Astrocyte (in vitro differentiated cells and primary cell): ENCODE measurements around the gene SEMA3G. TPM values are rescaled to one million over a fixed set of nuclear protein-coding genes. Genes with fewer than 3 reads are reported as not detected.

Experiments
- DNase-seq: peaks from one replicate; pipeline ENCODE4 v3.0.0-alpha.2; 2010; ENCODE audit warnings: low read depth
- FAIRE-seq: peaks from 2 replicates; lab custom pipeline; 2011; peaks lifted over from hg19 to GRCh38; lab: Jason Lieb, UNC
- H2AFZ ChIP-seq: 2 replicates; pipeline ENCODE4 v1.6.0; 2012; ENCODE audit warnings: low read depth, low read length, inconsistent platforms
- H3K27ac ChIP-seq: 2 replicates; pipeline ENCODE4 v1.5.1; 2011; ENCODE audit warnings: low read depth, low read length, inconsistent platforms
- H3K27me3 ChIP-seq: 2 replicates; pipeline ENCODE4 v1.6.0; 2011; ENCODE audit warnings: low read length, inconsistent platforms; ENCODE audit not compliant: insufficient read depth
- H3K36me3 ChIP-seq: 2 replicates; pipeline ENCODE4 v1.5.1; 2011; ENCODE audit warnings: low read length, inconsistent platforms; ENCODE audit not compliant: insufficient read depth
- H3K4me1 ChIP-seq: 2 replicates; pipeline ENCODE4 v1.5.1; 2011; ENCODE audit warnings: low read length, inconsistent platforms; ENCODE audit not compliant: insufficient read depth
- H3K4me2 ChIP-seq: 2 replicates; pipeline ENCODE4 v1.6.0; 2012; ENCODE audit warnings: low read length, inconsistent platforms
- H3K4me3 ChIP-seq: 2 replicates; pipeline ENCODE4 v1.5.1; 2011; ENCODE audit warnings: low read depth, mild to moderate bottlenecking, low read length, inconsistent platforms; ENCODE audit not compliant: insufficient read depth
- H3K79me2 ChIP-seq: 2 replicates; pipeline ENCODE4 v1.6.0; 2012; ENCODE audit warnings: mild to moderate bottlenecking, low read length, inconsistent platforms; ENCODE audit not compliant: insufficient read depth
- H3K9ac ChIP-seq: 2 replicates; pipeline ENCODE4 v1.6.0; 2012; ENCODE audit warnings: mild to moderate bottlenecking, low read length, inconsistent platforms
- H3K9me3 ChIP-seq: 2 replicates; pipeline ENCODE4 v1.5.1; 2012; ENCODE audit warnings: low read depth, mild to moderate bottlenecking, low read length, inconsistent platforms; ENCODE audit not compliant: insufficient read depth
- H4K20me1 ChIP-seq: 2 replicates; pipeline ENCODE4 v1.6.0; 2012; ENCODE audit warnings: low read length, inconsistent platforms; ENCODE audit not compliant: insufficient read depth
- H3K27ac Mint-ChIP-seq: one replicate; pipeline ENCODE4 v1.8.0; 2021; ENCODE audit warnings: mild to moderate bottlenecking, mixed read lengths; ENCODE audit not compliant: unreplicated experiment
- H3K27me3 Mint-ChIP-seq: one replicate; pipeline ENCODE4 v1.8.0; 2021; ENCODE audit warnings: low read depth, mixed read lengths; ENCODE audit not compliant: unreplicated experiment
- H3K36me3 Mint-ChIP-seq: one replicate; pipeline ENCODE4 v1.8.0; 2021; ENCODE audit warnings: low read depth, mixed read lengths; ENCODE audit not compliant: unreplicated experiment
- H3K4me1 Mint-ChIP-seq: one replicate; pipeline ENCODE4 v1.8.0; 2021; ENCODE audit warnings: low read depth, mixed read lengths; ENCODE audit not compliant: unreplicated experiment
- H3K4me3 Mint-ChIP-seq: one replicate; pipeline ENCODE4 v1.8.0; 2021; ENCODE audit warnings: mild to moderate bottlenecking, moderate library complexity, mixed read lengths; ENCODE audit not compliant: unreplicated experiment
- H3K9me3 Mint-ChIP-seq: one replicate; pipeline ENCODE4 v1.8.0; 2021; ENCODE audit warnings: mild to moderate bottlenecking, mixed read lengths; ENCODE audit not compliant: unreplicated experiment
- EZH2 ChIP-seq: IDR thresholded peaks from 2 replicates; pipeline ENCODE4 v1.6.1; 2012; ENCODE audit warnings: mild to moderate bottlenecking, low read length, inconsistent platforms; ENCODE audit not compliant: insufficient read depth
- total RNA-seq: library from RNA; stranded (reverse); gene quantifications from 2 replicates; pipeline ENCODE4 v1.2.1, GENCODE V29; 2021
- TF ChIP-seq, protein P1 (sequence below): IDR thresholded peaks from 2 replicates; pipeline ENCODE4 v1.5.1; 2011; ENCODE audit warnings: low read depth, mild to moderate bottlenecking, inconsistent platforms, low read length, moderate library complexity; ENCODE audit not compliant: insufficient read depth

The SEMA3G gene
- total RNA-seq, 1 donor from 2014 or later, result 0.09 TPM

DNA sequence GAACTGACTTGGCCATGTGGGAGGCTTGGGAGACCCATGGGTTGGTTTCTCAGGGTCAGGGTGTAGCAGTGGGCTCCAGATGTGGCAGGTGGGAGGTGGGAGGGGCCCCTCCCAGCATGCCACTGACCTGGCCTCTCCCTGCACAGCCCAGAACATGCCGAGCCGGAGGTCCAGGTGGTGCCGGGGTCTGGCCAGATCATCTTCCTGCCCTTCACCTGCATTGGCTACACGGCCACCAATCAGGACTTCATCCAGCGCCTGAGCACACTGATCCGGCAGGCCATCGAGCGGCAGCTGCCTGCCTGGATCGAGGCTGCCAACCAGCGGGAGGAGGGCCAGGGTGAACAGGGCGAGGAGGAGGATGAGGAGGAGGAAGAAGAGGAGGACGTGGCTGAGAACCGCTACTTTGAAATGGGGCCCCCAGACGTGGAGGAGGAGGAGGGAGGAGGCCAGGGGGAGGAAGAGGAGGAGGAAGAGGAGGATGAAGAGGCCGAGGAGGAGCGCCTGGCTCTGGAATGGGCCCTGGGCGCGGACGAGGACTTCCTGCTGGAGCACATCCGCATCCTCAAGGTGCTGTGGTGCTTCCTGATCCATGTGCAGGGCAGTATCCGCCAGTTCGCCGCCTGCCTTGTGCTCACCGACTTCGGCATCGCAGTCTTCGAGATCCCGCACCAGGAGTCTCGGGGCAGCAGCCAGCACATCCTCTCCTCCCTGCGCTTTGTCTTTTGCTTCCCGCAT lies 42.3 kb upstream of the SEMA3G start:
- no peak for DNase-seq
- Histone ChIP-seq H3K9me3 (no peaks in the 10 kb centered on the region), H3K27me3 (no peaks in the 10 kb centered on the region), H3K4me2 (no peak overlapping the region), H3K4me3 (no peak overlapping the region), H3K4me1 (peaks cover 21% of the 10 kb centered on the region), H3K79me2 (no peaks in the 10 kb centered on the region), H3K27ac (no peak overlapping the region), H3K9ac (no peak overlapping the region), H2AFZ (no peak overlapping the region), H4K20me1 (peaks cover 38% of the 10 kb centered on the region), H3K36me3 (peaks cover 14% of the 10 kb centered on the region)
- no peak for FAIRE-seq
- no peak for TF ChIP-seq EZH2
- TF ChIP-seq, protein P1, sequence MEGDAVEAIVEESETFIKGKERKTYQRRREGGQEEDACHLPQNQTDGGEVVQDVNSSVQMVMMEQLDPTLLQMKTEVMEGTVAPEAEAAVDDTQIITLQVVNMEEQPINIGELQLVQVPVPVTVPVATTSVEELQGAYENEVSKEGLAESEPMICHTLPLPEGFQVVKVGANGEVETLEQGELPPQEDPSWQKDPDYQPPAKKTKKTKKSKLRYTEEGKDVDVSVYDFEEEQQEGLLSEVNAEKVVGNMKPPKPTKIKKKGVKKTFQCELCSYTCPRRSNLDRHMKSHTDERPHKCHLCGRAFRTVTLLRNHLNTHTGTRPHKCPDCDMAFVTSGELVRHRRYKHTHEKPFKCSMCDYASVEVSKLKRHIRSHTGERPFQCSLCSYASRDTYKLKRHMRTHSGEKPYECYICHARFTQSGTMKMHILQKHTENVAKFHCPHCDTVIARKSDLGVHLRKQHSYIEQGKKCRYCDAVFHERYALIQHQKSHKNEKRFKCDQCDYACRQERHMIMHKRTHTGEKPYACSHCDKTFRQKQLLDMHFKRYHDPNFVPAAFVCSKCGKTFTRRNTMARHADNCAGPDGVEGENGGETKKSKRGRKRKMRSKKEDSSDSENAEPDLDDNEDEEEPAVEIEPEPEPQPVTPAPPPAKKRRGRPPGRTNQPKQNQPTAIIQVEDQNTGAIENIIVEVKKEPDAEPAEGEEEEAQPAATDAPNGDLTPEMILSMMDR, result no peak
- H3K4me1 Mint-ChIP-seq, result peaks cover 23% of the 10 kb centered on the region
- H3K36me3 Mint-ChIP-seq, result peaks cover 13% of the 10 kb centered on the region
- H3K9me3 Mint-ChIP-seq, result no peaks in the 10 kb centered on the region
- no peak overlapping the region for H3K4me3 Mint-ChIP-seq
- H3K27ac Mint-ChIP-seq, result no peak overlapping the region
- H3K27me3 Mint-ChIP-seq, result no peaks in the 10 kb centered on the region

- FAIRE-seq (no peak), DNase-seq (no peak)
- H3K4me2 ChIP-seq, result no peak overlapping the region
- no peak overlapping the region for H3K27ac ChIP-seq
- H3K4me3 ChIP-seq, result no peak overlapping the region
- no peak overlapping the region for H2AFZ ChIP-seq
- no peak overlapping the region for H3K9ac ChIP-seq
- no peaks in the 10 kb centered on the region for H3K9me3 ChIP-seq
- no peak overlapping the region for H3K27ac Mint-ChIP-seq
- H3K4me1 Mint-ChIP-seq, result peaks cover 11% of the 10 kb centered on the region
- no peak overlapping the region for H3K4me3 Mint-ChIP-seq
- H4K20me1 ChIP-seq, result peaks cover 41% of the 10 kb centered on the region
- TF ChIP-seq, protein P1, result no peak
- TF ChIP-seq EZH2, result no peak
- no peaks in the 10 kb centered on the region for H3K27me3 ChIP-seq
- no peaks in the 10 kb centered on the region for H3K27me3 Mint-ChIP-seq
- no peaks in the 10 kb centered on the region for H3K9me3 Mint-ChIP-seq
- peaks cover 24% of the 10 kb centered on the region for H3K36me3 Mint-ChIP-seq
- H3K4me1 ChIP-seq, result peaks cover 6% of the 10 kb centered on the region
- H3K79me2 ChIP-seq, result no peaks in the 10 kb centered on the region
- peaks cover 26% of the 10 kb centered on the region for H3K36me3 ChIP-seq
Measured at GRCh38 chr3:52484680-52485461, 40.0 kb upstream of the SEMA3G start.
